RPMI8226 (cell line): Measurements from ENCODE around the gene RCBTB2.
"Not testable (repeated sequence)": the region's sequence is repeated elsewhere in the genome, so short reads cannot be mapped to it uniquely, and the experiment has no call there.

Source experiments
- DNase-seq: peaks from one replicate; pipeline ENCODE4 v3.0.0-alpha.2; 2015

The RCBTB2 gene

DNA sequence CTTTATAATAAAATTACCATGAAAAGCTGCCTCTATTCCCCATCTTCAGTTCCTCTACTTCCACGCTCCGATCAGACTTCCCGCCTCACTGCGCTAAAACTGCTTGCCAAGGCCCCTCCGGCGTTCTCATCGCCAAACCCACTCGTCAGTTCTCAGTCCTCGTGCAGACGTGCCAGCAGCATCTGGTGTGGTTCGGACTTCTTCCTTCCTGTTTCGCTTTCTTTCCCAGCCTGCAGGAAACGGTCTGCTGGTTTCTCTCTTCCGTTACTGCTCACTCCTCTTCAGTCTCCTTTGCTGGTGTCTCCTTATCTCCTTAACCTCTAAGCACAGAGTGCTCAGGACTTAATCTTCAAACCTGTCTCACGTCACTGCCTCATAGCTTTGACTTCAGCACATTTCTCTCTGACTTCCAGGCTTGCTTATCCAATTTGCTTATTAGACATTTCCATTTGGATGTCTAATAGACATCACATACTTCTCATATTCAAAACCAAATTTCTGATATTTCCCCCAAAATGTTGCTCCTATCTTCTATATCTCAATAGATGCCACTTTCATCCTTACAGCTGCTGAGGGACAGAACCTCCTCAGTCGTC lies 40.3 kb downstream of the RCBTB2 start:
- DNase-seq: peak; percentile 87

DNA sequence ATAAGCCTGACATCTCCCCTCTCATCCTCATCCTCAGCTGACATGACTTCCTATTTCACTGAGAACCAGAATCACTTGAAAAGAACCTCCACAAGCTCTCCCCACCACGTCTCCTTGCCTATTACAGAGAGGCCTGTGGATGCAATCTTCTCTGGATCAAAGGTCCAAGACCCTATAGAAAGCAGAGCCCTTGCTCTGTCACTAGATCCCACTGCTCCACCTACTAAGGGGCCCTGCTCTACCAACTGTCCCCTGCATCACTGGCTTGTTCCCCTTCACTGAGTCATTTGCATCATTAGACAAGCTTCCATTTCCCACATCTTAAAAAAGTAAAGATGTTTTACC lies 40.8 kb downstream of the RCBTB2 start:
- no peak for DNase-seq

DNA sequence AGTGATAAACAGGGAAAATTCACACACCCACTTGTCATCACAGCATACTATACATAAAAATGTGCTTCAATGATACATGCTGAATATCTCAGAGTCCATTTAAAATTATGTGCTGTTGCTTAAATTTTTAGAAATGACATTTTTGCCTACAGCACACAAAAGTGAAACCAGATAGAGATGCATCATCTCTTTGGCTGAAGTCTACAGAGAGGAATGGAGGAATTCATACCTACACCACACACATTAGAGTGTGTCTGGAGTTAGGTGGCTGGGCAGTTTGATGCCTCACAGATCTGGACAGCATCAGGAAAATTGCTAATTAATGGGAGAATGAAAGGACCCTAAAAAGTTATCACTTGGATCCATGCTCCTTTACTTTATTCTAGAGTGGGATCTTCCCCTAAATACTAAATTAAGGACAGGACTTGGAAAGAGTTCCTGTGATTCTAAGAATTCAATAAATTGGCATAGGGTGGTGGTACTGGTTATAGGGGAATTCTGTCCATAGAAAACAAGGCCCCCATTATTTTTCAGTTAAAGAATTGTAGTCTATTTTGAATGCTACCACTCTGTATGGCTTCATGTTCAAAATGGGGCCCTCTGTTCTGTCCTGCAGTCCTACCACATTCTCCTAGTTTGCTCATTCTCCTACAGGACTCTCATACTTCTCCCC lies 41.3 kb downstream of the RCBTB2 start:
- DNase-seq: no peak

DNA sequence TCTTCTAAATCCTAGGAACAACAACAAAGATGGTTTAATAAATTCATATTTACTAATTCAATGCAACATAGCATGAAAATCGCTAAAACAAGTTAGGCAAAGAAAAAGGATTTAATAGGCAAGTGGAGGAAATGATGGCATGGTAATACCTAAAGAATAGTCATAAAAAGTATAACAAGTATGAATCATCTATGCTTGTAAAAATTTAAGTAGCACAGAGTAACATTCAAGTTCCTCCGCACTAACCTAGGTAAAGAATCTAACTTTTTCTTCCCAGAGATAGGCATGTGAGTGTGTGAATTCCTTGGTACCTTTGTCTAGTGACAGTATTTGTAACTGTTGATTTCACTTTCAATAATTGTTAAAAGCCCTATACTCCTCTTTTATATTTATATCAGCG lies 42.6 kb downstream of the RCBTB2 start:
- DNase-seq: no peak

DNA sequence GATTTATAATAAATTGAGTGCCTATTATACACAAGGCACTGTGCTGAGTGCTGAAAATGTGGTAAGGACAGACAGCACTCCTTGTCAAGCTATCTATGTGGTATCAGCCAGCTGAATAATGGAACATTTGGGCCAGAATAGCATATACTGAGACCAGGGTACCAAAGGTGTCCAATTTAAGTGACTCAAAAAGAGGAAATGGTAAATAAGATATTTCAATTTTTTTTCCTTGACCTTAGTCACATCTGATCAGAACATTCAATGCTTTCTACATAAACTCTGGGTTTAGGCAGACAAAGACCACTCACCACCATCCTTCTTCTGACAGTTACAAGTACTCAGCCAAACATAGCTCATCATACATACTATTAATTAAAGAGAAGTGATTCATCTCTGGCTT lies 43.2 kb downstream of the RCBTB2 start:
- no peak for DNase-seq

DNA sequence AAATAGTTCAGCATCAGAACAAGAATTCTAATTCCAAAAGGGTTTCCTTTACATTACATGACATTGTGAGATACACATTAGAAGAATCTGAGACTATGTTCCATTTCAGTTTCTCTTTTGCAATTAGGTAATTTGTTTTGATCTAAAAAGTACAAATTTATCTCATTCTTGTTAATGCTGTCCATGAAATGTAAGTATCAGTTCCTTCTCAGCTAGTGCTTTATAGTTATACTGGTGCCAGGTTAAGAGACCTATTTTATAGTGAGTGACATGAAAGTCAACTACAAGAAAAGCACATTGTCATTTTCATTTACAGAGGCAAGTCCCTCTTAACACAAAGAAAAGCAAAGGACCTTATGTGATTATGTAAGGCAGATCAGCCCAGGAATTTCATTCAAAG lies 43.9 kb downstream of the RCBTB2 start:
- no peak for DNase-seq

DNA sequence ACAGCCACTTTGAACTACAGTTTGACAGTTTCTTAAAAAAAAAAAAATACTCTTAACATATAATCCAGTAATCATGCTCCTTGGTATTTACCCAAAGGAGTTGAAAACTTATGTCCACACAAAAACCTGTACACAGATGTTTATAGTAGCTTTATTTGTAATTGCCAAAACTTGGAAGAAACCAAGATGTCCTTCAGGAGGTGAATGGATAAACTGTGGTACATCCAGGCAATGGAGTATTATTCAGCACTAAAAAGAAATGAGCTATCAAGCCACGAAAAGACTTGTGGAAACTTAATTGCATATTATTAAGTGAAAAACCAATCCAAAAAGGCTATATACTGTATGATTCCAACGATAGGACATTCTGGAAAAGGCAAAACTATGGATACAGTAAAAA lies 44.9 kb downstream of the RCBTB2 start:
- DNase-seq: no peak

DNA sequence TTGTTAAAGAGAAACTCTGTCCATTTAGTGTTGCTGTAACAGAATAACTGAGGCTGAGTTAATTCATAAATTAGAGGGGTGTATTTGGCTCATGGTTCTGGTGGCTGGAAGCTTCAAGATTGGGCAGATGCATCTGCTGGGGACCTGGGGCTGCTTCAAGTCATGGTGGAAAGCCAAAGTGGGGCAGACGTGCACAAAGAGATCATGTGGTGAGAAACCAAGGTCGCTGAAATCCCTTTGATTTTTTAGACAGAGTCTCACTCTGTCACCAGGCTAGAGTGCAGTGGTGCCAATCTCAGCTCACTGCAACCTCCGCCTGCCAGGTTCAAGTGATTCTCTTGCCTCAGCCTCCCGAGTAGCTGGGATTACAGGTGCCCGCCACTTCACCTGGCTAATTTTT lies 46.0 kb downstream of the RCBTB2 start:
- no peak for DNase-seq

DNA sequence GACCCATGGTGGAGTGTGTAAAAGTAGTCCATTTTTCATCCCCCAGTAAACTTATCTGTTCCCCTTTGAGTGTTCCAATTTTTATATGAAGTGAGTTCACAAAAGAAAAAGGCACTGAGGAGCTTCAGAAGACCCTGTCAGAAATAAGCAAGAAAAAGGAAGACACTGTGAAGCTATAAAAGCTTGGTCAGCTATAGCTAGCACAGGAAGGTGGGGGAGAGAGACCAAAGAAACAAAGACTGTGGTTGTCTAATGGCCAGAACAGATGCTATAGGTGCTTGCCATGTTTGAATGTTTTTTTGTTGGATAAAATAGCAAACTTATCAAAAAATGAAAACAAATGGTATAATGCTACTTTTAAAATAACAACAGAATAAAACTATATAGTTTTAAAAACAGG lies 46.5 kb downstream of the RCBTB2 start:
- DNase-seq: no peak

DNA sequence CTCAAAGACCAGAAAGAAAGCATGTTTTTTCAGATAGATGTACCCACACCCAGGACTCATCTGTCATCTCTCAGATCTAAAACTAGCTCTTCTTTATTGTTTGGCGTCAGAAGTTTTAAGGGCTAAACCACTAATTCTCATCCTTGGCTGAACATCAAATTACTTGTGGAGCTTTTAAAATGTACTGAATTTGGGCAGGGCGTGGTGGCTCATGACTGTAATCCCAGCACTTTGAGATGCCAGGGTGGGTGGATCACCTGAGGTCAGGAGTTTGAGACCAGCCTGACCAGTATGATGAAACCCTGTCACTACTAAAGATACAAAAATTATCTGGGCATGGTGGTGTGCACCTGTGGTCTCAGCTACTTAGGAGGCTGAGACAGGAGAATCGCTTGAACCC lies 47.4 kb downstream of the RCBTB2 start:
- no peak for DNase-seq

DNA sequence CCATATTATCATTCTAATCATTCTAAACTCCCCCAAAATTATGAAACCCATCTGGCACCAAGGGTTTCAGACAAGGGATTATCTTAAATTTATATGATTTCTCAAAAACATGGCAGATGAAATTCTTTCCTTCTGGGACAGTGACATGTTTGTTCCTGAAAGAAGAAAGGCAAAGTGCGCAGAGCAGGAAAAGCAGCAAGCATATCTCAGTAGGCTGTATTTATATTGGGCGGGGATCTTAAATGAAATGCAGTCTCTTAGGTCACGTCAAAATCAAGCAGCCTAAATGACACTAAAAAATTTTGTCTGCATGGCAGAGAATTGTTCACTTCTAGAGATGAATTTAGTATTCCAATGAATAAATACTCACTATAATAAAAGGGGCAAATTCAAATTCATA lies 49.3 kb downstream of the RCBTB2 start:
- DNase-seq: no peak

DNA sequence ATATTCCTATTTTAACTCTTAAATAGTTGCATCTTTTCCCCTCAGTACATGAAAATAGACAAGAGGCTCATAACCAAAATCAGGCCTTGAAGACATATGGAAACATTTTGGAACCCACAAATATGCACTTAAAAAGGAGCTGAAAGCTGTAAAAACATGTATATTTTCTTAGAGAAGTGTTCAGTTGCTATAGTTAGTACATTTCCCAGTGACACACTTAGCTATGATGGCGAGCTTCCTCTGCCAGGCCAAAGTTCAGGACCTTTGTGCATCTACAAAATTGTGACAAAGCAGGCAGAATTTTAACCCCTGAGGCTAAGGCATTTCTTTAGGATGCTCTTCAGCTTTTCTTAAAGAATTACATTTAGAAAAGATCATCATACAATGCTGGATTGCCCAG lies 54.5 kb downstream of the RCBTB2 start:
- no peak for DNase-seq

DNA sequence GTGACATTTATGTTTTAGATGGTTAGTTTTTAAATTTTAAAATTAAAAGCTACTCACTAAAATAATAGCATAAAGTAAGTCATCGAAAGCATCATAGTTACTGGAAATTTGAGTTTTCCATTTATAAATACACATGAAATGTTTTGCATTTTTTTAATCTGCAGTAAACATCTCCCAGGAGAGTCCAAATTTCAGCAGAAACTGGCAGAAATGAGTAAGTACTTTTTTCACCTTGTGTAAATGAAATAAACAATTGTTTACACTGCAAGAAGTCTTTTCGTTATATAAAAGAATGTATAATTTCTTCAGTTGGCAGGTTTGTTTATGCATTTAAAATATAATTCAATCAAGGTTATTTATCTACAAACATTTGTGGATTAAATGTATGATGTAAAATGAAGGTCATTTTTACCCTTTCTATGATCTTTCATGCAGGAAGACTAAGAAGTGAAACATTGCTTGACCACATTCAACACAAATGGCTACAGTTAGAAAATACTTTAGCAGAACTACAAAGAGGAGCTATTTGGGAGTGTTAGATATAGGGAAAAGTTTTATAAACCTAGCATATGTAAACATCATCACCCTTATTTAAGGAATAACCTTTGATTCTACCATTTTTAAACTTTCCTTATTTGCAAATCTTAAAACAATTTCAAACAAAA lies 55.6 kb downstream of the RCBTB2 start:
- no peak for DNase-seq

DNA sequence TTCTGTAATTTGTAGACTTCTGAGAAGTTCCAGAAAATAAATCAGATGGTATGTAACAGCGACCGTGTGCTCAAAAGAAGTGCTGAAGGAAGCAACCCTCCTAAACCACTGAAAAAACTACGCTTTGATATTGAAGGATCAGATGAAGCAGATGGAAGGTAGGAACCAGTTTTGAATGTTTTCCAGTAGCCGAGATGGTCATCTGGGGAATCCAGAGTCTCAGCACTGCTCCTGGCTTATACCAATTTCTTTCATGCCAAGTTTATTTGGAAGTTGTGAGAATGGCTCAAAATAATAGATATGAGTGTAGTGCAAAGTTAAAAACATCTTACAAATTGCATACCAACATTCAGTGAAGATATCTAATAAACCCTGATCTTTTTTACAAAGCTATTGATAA lies 56.2 kb downstream of the RCBTB2 start:
- no peak for DNase-seq

DNA sequence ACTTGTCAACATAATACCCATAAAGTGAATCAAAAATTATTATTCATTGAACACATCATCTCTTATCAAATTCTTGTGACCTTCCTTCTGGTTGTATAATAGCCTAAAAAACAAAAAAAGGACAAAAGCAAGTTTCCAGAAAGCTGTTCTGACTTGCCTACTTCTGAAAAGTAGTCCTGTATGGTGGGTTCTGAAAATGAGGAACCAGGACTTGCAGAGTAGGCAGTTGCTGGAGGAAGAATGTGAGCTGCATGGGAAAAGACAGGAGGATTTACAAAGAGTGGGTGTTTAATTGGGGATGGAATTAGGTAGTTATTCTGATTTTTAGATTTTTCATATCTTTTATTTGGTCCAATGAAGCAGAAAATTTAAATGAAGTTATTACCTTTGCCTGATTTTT lies 56.7 kb downstream of the RCBTB2 start:
- DNase-seq: peak; percentile 56

DNA sequence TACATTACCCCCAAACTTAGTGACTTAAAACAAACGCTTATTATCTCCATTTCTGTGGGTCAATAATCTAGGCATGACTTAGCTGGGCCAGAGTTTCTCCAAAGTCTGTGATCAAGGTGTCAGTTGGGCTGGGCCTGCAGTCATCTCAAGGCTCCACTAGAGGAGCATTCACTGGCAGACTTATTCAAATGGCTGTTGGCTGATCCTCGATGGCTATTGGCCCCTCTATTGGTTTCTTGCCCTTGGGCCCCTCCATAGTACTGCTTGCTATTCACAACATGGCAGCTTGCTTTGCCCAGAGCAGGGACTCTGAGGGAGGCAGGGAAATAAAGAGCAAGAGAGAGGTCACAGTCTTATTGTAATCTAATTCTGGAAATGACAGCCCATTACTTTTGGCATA lies 57.6 kb downstream of the RCBTB2 start:
- DNase-seq: no peak

DNA sequence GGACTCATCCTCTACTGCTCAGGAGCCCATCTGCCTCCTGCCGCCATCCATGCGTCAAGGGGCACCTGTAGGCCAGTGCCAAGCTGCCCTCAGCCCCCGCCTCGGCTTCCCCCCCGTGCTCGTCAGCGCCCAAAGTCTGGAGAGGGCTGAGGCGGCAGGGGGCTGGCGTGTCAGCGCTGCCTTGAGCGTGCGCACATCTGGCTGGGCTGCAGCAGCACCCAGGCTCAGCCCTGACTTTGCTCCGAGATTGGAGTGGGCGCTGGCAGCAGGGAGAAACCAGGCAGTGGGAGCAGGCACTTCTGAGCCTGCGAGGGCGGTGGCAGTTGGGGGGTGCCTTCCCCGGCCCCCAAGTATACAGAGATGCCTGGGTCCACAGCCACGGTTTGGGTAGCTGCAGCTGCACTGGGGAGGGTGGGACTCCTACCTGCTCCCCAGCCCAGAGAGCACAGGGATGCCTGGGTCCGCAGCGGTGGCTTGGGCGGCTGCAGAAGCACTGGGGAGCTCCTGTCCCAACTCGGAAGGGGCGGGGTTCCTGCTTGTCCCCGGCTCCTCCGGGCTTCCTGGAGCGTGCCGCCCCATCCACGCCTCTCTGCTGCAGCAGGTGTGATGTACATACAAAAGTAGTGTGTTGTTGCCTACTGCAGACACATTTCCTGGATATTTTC lies 75.2 kb downstream of the RCBTB2 start:
- no peak for DNase-seq

DNA sequence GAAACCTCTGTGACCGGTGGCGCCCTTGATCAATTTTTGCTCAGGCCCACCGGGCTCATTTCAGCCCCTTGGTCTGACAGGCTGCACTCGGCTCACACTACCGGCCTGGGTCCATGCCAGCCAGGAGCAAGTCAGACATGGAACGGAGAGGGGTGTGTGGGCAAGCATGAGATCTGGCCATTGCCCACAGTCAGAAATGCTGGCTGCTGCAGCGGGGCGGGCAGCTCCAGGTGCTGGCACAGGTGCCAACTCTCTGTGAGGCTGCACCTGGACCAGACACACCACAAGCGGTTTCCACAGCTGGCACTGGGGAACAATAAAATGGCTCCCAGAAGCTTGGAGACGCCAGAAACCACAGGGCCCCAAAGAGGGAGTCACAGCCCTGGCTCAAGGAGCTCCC lies 76.3 kb downstream of the RCBTB2 start:
- DNase-seq: peak; percentile 86

DNA sequence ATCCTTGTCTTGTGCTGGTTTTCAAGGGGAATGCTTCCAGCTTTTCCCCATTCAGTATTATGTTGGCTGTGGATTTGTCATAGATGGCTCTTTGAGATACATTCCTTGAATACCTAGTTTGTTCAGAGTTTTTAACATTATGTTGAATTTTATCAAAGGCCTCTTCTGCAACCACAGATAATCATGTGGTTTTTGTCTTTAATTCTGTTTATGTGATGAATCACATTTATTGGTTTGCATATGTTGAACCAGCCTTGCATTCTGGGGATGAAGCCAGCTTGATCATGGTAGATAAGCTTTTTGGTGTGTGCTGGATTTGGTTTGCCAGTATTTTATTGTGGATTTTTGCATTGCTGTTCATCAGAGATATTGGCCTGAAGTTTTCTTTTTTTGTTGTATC lies 81.7 kb downstream of the RCBTB2 start:
- DNase-seq: not testable (repeated sequence)

DNA sequence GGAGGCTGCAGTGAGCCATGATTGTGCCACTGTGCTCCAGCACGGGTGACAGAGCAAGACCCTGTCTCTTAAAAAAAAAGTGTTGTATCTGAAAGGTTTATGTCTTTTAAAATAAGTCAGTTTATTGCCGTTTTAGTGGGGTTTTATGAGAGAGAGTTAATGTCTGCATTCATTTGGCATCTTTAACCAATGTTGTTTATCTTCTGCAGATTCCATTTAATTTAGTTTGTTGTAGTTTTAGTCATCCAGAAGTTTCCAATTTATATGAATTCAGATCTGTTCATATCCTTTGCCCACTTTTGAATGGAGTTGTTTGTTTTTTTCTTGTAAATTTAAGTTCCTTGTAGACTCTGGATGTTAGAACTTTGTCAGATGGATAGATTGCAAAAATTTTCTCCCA lies 83.2 kb downstream of the RCBTB2 start:
- DNase-seq: no peak

DNA sequence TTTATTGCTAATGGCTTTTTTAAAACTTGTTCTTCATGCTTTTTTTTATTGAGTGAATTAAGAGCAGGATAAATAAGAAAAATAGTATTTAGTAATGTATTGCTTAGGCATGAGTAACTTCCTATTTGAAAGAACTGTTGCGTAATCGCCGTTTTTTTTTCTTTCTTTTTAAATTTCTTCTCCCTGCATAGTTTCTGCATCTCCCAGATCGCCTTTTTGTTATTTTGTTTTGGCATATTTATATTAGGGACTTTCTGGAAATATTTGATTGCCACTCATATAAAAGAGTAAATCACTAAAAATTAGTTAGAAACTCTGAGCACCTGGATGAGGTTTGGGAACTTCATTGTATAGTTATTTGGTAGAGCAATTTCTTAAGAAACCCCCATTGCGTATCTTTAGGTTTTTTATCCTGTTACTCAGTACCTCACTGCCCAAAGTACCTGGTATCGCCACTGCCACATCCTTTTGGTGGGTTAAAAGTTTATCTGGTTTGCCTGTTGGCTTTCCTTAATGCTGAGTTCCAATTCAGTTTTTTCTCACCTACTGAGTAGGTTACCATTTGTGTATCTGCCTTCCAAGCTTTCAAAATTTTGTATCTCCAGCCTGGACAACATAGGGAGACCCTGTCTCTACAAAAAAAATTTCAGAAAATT lies 83.8 kb downstream of the RCBTB2 start:
- no peak for DNase-seq

DNA sequence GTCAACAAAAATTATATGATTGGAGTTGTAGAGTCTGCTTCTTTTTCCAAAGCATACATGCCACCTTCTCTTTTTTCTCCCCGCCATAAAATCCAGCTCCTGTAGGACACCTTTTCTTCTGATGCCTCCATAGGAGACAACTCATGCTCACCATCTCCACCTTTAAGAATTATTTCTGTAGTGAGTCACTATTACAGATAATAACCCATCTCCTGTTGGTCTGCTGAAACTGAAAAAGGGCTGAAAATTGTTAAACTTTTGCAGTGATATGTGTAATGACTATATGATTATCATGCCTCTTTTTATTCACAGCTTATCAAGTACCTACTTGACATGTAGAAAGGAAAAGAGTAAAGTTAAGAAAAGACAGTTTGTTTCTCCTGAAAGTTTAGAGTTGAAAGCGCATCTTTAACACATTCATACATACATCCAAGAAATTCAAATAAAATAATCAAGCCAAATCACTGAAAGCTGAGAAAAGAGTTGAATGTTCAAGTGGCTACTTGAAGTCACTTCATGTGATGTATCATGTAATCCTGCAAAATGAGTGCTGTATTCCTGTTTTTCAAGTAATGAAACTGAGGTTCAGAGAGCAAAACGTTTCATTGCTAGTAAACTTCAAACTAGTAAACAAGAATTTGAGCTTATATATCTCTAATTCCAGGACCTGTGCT lies 84.5 kb downstream of the RCBTB2 start:
- DNase-seq: no peak

DNA sequence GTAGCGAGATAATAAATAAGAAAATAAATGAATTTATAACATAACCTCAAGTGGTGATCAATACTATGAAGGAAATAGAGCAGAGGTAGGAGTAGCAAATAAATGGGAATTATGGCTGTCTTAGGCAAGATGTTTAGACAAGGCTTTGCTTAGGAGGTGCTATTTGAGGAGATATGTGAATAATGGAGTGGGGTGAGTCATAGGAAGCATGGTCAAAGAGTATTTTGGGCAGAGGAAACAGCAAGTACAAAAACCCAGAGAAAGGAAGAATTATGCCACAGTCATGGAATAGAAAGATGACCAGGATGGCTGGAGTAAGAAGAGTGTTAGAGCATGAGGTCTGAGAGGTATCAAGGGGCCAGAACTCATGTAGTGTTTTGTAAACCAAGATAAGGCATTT lies 86.4 kb downstream of the RCBTB2 start:
- no peak for DNase-seq
